ENCODE results near the gene CCDC88B. TPM values are rescaled to one million over a fixed set of nuclear protein-coding genes. Genes with fewer than 3 reads are reported as not detected.

CCDC88B gene
- total RNA-seq, 1 experiment from 2014 or later: 3.6 TPM

- Mint-ChIP-seq H3K27me3 (ENCODE audit: insufficient read depth, unreplicated experiment) (no peaks in the 10 kb centered on the region), H3K36me3 (ENCODE audit: insufficient read depth, unreplicated experiment) (no peaks in the 10 kb centered on the region), H3K27ac (ENCODE audit: unreplicated experiment) (no peak overlapping the region), H3K4me3 (ENCODE audit: unreplicated experiment) (no peak overlapping the region), H3K9me3 (ENCODE audit: unreplicated experiment) (peaks cover 13% of the 10 kb centered on the region), H3K4me1 (ENCODE audit: low read depth, unreplicated experiment) (peaks cover 23% of the 10 kb centered on the region)
- Histone ChIP-seq H3K4me3 (ENCODE audit: low read depth, low read length) (no peak overlapping the region), H3K9me3 (no peaks in the 10 kb centered on the region), H3K36me3 (ENCODE audit: control insufficient read depth, insufficient read depth, low read length) (no peaks in the 10 kb centered on the region), H3K27me3 (replicated peaks; ENCODE audit: control insufficient read depth, insufficient read depth, low read length) (no peaks in the 10 kb centered on the region), H3K4me1 (peaks cover 36% of the 10 kb centered on the region)
- intact Hi-C loops (cut with micrococcal nuclease; ENCODE audit: unreplicated experiment): no loop called here
- DNase-seq: no peak
- no TSS peak for BruUV-seq (replicated peaks)
- CTCF ChIA-PET: interaction anchor here (0.6 kb wide), 1 partner anchor 33 kb away, joined by 3 read pairs; no protein-coding TSS in a partner anchor
- POLR2A ChIA-PET: no interaction called here
- TF ChIP-seq, protein P1, sequence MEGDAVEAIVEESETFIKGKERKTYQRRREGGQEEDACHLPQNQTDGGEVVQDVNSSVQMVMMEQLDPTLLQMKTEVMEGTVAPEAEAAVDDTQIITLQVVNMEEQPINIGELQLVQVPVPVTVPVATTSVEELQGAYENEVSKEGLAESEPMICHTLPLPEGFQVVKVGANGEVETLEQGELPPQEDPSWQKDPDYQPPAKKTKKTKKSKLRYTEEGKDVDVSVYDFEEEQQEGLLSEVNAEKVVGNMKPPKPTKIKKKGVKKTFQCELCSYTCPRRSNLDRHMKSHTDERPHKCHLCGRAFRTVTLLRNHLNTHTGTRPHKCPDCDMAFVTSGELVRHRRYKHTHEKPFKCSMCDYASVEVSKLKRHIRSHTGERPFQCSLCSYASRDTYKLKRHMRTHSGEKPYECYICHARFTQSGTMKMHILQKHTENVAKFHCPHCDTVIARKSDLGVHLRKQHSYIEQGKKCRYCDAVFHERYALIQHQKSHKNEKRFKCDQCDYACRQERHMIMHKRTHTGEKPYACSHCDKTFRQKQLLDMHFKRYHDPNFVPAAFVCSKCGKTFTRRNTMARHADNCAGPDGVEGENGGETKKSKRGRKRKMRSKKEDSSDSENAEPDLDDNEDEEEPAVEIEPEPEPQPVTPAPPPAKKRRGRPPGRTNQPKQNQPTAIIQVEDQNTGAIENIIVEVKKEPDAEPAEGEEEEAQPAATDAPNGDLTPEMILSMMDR (IDR thresholded peaks at IDR 0.05; ENCODE audit: insufficient read depth in 1 of 2, low read depth in 1 of 2, low read length in 1 of 2, severe bottlenecking in 1 of 2, unreplicated experiment in 1 of 2): no peak
These were observed 50.6 kb downstream of the CCDC88B start for GRCh38 chr11:64390558-64390957.

- H3K4me1 ChIP-seq: peaks cover 38% of the 10 kb centered on the region
- Mint-ChIP-seq H3K27ac (ENCODE audit: unreplicated experiment) (no peak overlapping the region), H3K4me3 (ENCODE audit: unreplicated experiment) (no peak overlapping the region), H3K9me3 (ENCODE audit: unreplicated experiment) (peaks cover 13% of the 10 kb centered on the region), H3K4me1 (ENCODE audit: low read depth, unreplicated experiment) (peaks cover 10% of the 10 kb centered on the region), H3K27me3 (ENCODE audit: insufficient read depth, unreplicated experiment) (no peaks in the 10 kb centered on the region), H3K36me3 (ENCODE audit: insufficient read depth, unreplicated experiment) (no peaks in the 10 kb centered on the region)
- no peak for DNase-seq
- ChIA-PET CTCF (no interaction called here), POLR2A (no interaction called here)
- no peaks in the 10 kb centered on the region for H3K9me3 ChIP-seq
- H3K36me3 ChIP-seq (ENCODE audit: control insufficient read depth, insufficient read depth, low read length): no peaks in the 10 kb centered on the region
- H3K4me3 ChIP-seq (ENCODE audit: low read depth, low read length): no peak overlapping the region
- intact Hi-C loops (cut with micrococcal nuclease; ENCODE audit: unreplicated experiment): no loop called here
- TF ChIP-seq, protein P1 (IDR thresholded peaks at IDR 0.05; ENCODE audit: insufficient read depth in 1 of 2, low read depth in 1 of 2, low read length in 1 of 2, severe bottlenecking in 1 of 2, unreplicated experiment in 1 of 2): no peak
- no peaks in the 10 kb centered on the region for H3K27me3 ChIP-seq (replicated peaks; ENCODE audit: control insufficient read depth, insufficient read depth, low read length)
- BruUV-seq (replicated peaks): no TSS peak
These were observed 51.8 kb downstream of the CCDC88B start for GRCh38 chr11:64391839-64392238.

DNA sequence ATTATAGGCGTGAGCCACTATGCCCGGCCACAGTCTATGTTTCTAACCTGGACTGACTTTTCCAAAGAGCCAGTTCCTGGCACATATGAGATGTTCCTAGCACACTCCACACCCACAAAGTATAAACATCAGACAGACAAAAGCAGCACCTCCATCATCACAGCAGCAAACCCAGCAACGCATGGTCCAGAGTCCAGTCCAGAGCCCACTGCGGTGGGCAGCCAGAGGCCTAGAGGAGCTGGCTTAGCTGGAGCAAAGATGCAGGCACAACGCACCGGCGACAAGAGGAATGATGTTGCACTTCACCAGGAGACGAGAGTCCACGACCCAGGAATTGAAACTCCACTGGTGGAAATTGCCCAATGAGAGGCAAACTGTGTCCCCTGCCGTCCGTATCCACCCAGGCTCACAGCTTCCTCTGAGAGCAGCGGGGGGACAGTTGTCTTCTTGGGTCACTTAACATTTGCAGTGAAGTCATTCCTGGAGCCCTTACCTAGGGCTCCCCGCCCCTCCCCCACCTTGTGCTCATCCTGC, 55.6 kb downstream of the CCDC88B start:
- Histone ChIP-seq H3K9me3 (no peaks in the 10 kb centered on the region), H3K4me1 (peaks cover 42% of the 10 kb centered on the region), H3K27me3 (replicated peaks; ENCODE audit: control insufficient read depth, insufficient read depth, low read length) (no peaks in the 10 kb centered on the region), H3K4me3 (ENCODE audit: low read depth, low read length) (no peak overlapping the region), H3K36me3 (ENCODE audit: control insufficient read depth, insufficient read depth, low read length) (no peaks in the 10 kb centered on the region)
- intact Hi-C loops (cut with micrococcal nuclease; ENCODE audit: unreplicated experiment): no loop called here
- Mint-ChIP-seq H3K4me3 (ENCODE audit: unreplicated experiment) (no peak overlapping the region), H3K36me3 (ENCODE audit: insufficient read depth, unreplicated experiment) (no peaks in the 10 kb centered on the region), H3K27ac (ENCODE audit: unreplicated experiment) (no peak overlapping the region), H3K27me3 (ENCODE audit: insufficient read depth, unreplicated experiment) (no peaks in the 10 kb centered on the region), H3K9me3 (ENCODE audit: unreplicated experiment) (no peaks in the 10 kb centered on the region), H3K4me1 (ENCODE audit: low read depth, unreplicated experiment) (no peaks in the 10 kb centered on the region)
- ChIA-PET POLR2A (interaction anchor here (1.1 kb wide), 1 partner anchor 12 kb away, joined by 3 read pairs; no protein-coding TSS in a partner anchor), CTCF (interaction anchor here (1.2 to 1.4 kb wide), 2 partner anchors 10 to 78 kb away, joined by 4 to 5 read pairs; partner anchors contain the start of genes PRDX5 and TRMT112)
- BruUV-seq (replicated peaks): no TSS peak
- TF ChIP-seq, protein P1 (IDR thresholded peaks at IDR 0.05; ENCODE audit: insufficient read depth in 1 of 2, low read depth in 1 of 2, low read length in 1 of 2, severe bottlenecking in 1 of 2, unreplicated experiment in 1 of 2): no peak
- DNase-seq: no peak

Measured in Caco-2 (cell line).